PC-3 (cell line): ENCODE data around the gene FASTKD3. TPM values are rescaled to one million over a fixed set of nuclear protein-coding genes. Genes with fewer than 3 reads are reported as not detected.
A peak's percentile ranks its signal among the peaks of the same experiment; 100 is the strongest.

Experiments
- ATAC-seq: fragments of 200-7000 bp; cut with Tn5 transposase; 2 replicates; pipeline ENCODE4 v1.9.1; 2020; ENCODE audit warnings: mild to moderate bottlenecking, moderate library complexity
- BruUV-seq: library from RNA; stranded (reverse); fragments of 400-500 nt; replicated peaks from 2 replicates; lab custom pipeline; 2021; lab: Mats Ljungman, UMichigan
- CTCF ChIA-PET: fragments of 300-600 bp; sonication (Branson Sonifier 250); formaldehyde crosslinking; loops from one replicate; lab custom pipeline; 2022; ENCODE audit warnings: antibody characterized with exemption; lab: Charles Lee
- POLR2A ChIA-PET: fragments of 300-600 bp; sonication (Branson Sonifier 250); formaldehyde crosslinking; loops from one replicate; lab custom pipeline; 2022; ENCODE audit warnings: antibody characterized with exemption; ENCODE audit not compliant: unreplicated experiment; lab: Charles Lee
- DNase-seq: peaks from one replicate; pipeline ENCODE4 v3.0.0-alpha.2; 2015
- H2AFZ ChIP-seq: fragments of 300-600 bp; sonication (generic); 2 replicates; pipeline ENCODE4 v1.6.0; 2016; ENCODE audit warnings: antibody characterized with exemption, low read length
- H3F3A ChIP-seq: fragments of 300-600 bp; sonication (generic); one replicate; pipeline ENCODE4 v1.6.0; 2017; ENCODE audit warnings: antibody characterized with exemption, low read length, control low read depth, mild to moderate bottlenecking; ENCODE audit not compliant: unreplicated experiment
- H3K27ac ChIP-seq: fragments of 300-600 bp; sonication (generic); 2 replicates; pipeline ENCODE4 v1.5.1; 2016; ENCODE audit warnings: mild to moderate bottlenecking, low read length
- H3K27me3 ChIP-seq: fragments of 300-600 bp; sonication (generic); 2 replicates; pipeline ENCODE4 v1.6.1; 2016; ENCODE audit warnings: low read length, mixed read lengths
- H3K36me3 ChIP-seq: fragments of 300-600 bp; sonication (generic); 2 replicates; pipeline ENCODE4 v1.6.1; 2016; ENCODE audit warnings: low read depth, mixed run types, low read length, mixed read lengths
- H3K4me1 ChIP-seq: fragments of 300-600 bp; sonication (generic); 2 replicates; pipeline ENCODE4 v1.5.1; 2016; ENCODE audit warnings: low read length; ENCODE audit not compliant: insufficient read depth
- H3K4me2 ChIP-seq: fragments of 300-600 bp; sonication (generic); 2 replicates; pipeline ENCODE4 v1.6.0; 2016; ENCODE audit warnings: low read length
- H3K4me3 ChIP-seq: fragments of 300-600 bp; sonication (generic); 2 replicates; pipeline ENCODE4 v1.5.1; 2016; ENCODE audit warnings: mild to moderate bottlenecking, low read length, mixed read lengths
- H3K79me2 ChIP-seq: fragments of 300-600 bp; sonication (generic); 2 replicates; pipeline ENCODE4 v1.6.1; 2017; ENCODE audit warnings: low read length, mixed read lengths
- H3K9ac ChIP-seq: fragments of 300-600 bp; sonication (generic); 2 replicates; pipeline ENCODE4 v1.6.0; 2016; ENCODE audit warnings: mild to moderate bottlenecking, low read length
- H3K9me2 ChIP-seq: fragments of 300-600 bp; sonication (generic); replicated peaks from 2 replicates; pipeline ENCODE4 v1.6.1; 2016; ENCODE audit warnings: mixed run types, low read length, mixed read lengths
- H3K9me3 ChIP-seq: fragments of 300-600 bp; sonication (generic); 2 replicates; pipeline ENCODE4 v1.6.1; 2016; ENCODE audit warnings: low read length, mixed read lengths
- H4K20me1 ChIP-seq: fragments of 300-600 bp; sonication (generic); 2 replicates; pipeline ENCODE4 v1.6.1; 2016; ENCODE audit warnings: low read length, mixed read lengths
- EZH2 ChIP-seq: fragments of 300-600 bp; sonication (generic); IDR thresholded peaks from one replicate; pipeline ENCODE4 v1.6.1; 2017; ENCODE audit warnings: antibody characterized with exemption, mild to moderate bottlenecking, low read length; ENCODE audit not compliant: unreplicated experiment
- EZH2phosphoT487 ChIP-seq: fragments of 300-600 bp; sonication (generic); IDR thresholded peaks from 2 replicates; pipeline ENCODE4 v1.6.1; 2018; ENCODE audit warnings: mild to moderate bottlenecking, antibody characterized with exemption, low read length, borderline replicate concordance
- intact Hi-C: fragments of 100-400 bp; cut with micrococcal nuclease; formaldehyde crosslinking; loops from 2 replicates; pipeline ENCODE4 v1.9.0; 2023
- total RNA-seq: library from RNA; depleted of rRNA; stranded (reverse); fragments of >200 nt; gene quantifications from 2 replicates; pipeline ENCODE4 v1.2.3, GENCODE V29; 2014
- TF ChIP-seq, protein P1 (sequence below): fragments of 300-600 bp; sonication (generic); conservative IDR thresholded peaks from 2 replicates; pipeline ENCODE4 v1.5.1; 2017; ENCODE audit warnings: antibody characterized with exemption, low read depth, mild to moderate bottlenecking, low read length

The FASTKD3 gene
- total RNA-seq, 1 experiment from 2014 or later, result 16.5 TPM

DNA sequence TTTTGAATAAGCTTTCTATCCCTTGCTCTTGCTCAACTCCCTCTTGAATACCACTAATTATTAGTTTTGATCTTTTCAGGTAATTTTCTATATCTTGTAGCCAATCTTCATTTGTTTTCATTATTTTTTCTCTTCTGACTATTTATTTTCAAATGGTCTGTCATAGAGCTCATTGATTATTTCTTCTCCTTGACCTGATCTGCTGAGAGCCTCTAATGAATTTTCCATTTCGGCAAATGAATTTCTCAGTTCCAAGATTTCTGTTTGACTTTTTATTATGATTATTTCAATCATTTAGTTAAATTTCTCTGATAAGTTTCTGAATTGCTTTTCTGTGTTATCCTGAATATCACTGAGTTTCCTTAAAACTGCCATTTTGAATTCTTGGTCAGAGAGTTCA, 39.5 kb upstream of the FASTKD3 start:
- ChIA-PET POLR2A (no interaction called here), CTCF (no interaction called here)
- Histone ChIP-seq H3K27ac (no peak overlapping the region), H3K79me2 (no peaks in the 10 kb centered on the region), H3F3A (no peaks in the 10 kb centered on the region), H3K27me3 (no peaks in the 10 kb centered on the region), H4K20me1 (no peaks in the 10 kb centered on the region), H3K4me1 (peaks cover 10% of the 10 kb centered on the region), H3K9me2 (no peaks in the 10 kb centered on the region), H2AFZ (no peak overlapping the region), H3K36me3 (peaks cover 49% of the 10 kb centered on the region), H3K9ac (no peak overlapping the region), H3K9me3 (peaks cover 13% of the 10 kb centered on the region), H3K4me2 (no peak overlapping the region), H3K4me3 (no peak overlapping the region)
- no TSS peak for BruUV-seq
- intact Hi-C loops, result no loop called here
- DNase-seq (no peak), ATAC-seq (no peak)
- TF ChIP-seq, protein P1, sequence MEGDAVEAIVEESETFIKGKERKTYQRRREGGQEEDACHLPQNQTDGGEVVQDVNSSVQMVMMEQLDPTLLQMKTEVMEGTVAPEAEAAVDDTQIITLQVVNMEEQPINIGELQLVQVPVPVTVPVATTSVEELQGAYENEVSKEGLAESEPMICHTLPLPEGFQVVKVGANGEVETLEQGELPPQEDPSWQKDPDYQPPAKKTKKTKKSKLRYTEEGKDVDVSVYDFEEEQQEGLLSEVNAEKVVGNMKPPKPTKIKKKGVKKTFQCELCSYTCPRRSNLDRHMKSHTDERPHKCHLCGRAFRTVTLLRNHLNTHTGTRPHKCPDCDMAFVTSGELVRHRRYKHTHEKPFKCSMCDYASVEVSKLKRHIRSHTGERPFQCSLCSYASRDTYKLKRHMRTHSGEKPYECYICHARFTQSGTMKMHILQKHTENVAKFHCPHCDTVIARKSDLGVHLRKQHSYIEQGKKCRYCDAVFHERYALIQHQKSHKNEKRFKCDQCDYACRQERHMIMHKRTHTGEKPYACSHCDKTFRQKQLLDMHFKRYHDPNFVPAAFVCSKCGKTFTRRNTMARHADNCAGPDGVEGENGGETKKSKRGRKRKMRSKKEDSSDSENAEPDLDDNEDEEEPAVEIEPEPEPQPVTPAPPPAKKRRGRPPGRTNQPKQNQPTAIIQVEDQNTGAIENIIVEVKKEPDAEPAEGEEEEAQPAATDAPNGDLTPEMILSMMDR, result no peak
- no peak for TF ChIP-seq EZH2
- TF ChIP-seq EZH2phosphoT487, result no peak

DNA sequence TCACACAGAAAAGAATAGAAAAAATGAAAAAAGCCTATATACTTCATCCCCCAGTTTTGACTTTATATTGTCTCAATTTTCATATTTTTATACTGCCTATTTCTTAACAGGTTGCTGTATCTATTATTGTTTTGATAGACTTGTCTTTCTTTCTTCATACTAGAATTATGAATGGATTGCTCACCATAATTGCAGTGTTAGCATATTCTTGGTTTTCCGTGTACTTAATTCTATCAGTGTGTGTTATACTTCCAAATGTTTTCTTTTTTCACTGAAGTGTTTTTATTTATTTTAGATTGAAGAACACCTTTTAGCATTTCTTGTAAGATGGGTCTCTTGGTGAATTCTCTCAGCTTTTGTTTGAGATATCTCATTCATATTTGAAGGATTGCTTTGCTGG, 38.8 kb upstream of the FASTKD3 start:
- ChIA-PET CTCF (no interaction called here), POLR2A (no interaction called here)
- intact Hi-C loops, result no loop called here
- Histone ChIP-seq H3K4me2 (no peak overlapping the region), H3K36me3 (peaks cover 56% of the 10 kb centered on the region), H3K4me1 (peaks cover 15% of the 10 kb centered on the region), H4K20me1 (no peaks in the 10 kb centered on the region), H3K9ac (no peak overlapping the region), H3K9me2 (no peaks in the 10 kb centered on the region), H3K27ac (no peak overlapping the region), H3F3A (no peaks in the 10 kb centered on the region), H2AFZ (no peak overlapping the region), H3K9me3 (peaks cover 13% of the 10 kb centered on the region), H3K27me3 (no peaks in the 10 kb centered on the region), H3K4me3 (no peak overlapping the region), H3K79me2 (no peaks in the 10 kb centered on the region)
- TF ChIP-seq, protein P1, result no peak
- TF ChIP-seq EZH2phosphoT487 (no peak), EZH2 (no peak)
- no TSS peak for BruUV-seq
- DNase-seq, result no peak
- no peak for ATAC-seq

DNA sequence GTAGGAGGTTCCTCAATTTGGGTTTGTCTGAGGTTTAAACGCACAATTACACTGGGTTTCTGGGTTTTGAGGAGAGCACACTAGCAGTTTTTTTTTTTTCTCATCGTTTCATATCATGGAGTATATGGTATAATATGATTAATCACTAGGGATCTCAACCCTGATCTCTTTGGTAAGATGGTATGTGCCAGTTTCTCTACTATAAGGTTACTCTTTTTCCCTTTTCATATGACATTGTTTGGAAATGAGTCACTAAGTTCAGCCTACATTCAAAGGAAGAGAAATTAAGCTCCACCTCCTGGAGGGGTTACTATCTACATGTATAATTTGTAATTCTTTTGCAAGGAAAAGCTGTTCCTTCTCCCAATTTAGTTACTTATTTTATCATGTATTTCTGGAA, 35.3 kb upstream of the FASTKD3 start:
- Histone ChIP-seq H3K79me2 (no peaks in the 10 kb centered on the region), H3K4me1 (peaks cover 15% of the 10 kb centered on the region), H3K27me3 (no peaks in the 10 kb centered on the region), H3K4me3 (no peak overlapping the region), H3K4me2 (0 out of 2 replicates have a peak overlapping the region, but pooled peaks have one; percentile 5), H3K9me2 (no peaks in the 10 kb centered on the region), H3K9ac (no peak overlapping the region), H2AFZ (no peak overlapping the region), H3K36me3 (peaks cover 75% of the 10 kb centered on the region), H3F3A (no peaks in the 10 kb centered on the region), H3K27ac (0 out of 2 replicates have a peak overlapping the region, but pooled peaks have one; percentile 6), H4K20me1 (no peaks in the 10 kb centered on the region), H3K9me3 (peaks cover 13% of the 10 kb centered on the region)
- CTCF ChIA-PET, result no interaction called here
- no TSS peak for BruUV-seq
- intact Hi-C loops, result no loop called here
- ATAC-seq, result peak; percentile 76
- TF ChIP-seq, protein P1, result no peak
- TF ChIP-seq EZH2, result no peak
- TF ChIP-seq EZH2phosphoT487, result no peak
- POLR2A ChIA-PET, result no interaction called here
- DNase-seq, result peak; percentile 94
